Measurements from ENCODE around the gene SVIL.
"Not testable (repeated sequence)": the region's sequence is repeated elsewhere in the genome, so short reads cannot be mapped to it uniquely, and the experiment has no call there.

SVIL gene

DNA sequence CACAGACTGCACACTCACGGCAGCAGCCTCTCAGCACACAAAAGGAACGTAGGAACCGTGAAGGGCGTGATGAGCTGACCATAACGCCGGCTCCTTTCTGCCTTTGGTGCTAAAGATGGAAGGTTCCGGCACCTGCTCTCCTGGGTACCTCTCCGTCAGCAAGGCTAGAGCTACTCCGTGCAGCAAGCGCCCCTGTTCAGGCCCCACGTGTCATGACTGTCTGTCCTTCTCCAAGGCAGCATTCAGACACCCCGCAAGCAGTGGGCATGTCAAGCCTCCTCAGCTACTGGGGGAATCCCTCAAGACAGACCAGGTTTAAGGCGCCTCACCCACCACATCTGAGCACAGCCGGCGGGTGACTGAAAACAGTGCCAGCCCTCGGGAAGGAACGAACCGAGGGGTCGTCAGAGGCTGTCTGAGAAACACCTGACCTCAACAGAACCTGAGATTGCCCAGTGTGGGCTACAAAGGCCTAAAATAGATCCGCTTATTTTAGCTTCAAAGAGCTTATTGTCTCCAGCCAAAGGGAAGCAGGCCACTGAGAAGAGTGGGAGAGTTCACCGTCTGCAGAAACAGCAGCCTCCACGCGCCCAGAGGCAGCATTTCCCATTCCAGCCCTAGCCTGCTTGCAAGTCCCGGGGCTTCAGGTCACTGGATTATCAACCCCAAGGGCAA lies 124.2 kb downstream of the SVIL start:
- DNase-seq: not testable (repeated sequence)

- DNase-seq: no peak
Measured at GRCh38 chr10:29508554-29509244, 126.1 kb downstream of the SVIL start.

DNA sequence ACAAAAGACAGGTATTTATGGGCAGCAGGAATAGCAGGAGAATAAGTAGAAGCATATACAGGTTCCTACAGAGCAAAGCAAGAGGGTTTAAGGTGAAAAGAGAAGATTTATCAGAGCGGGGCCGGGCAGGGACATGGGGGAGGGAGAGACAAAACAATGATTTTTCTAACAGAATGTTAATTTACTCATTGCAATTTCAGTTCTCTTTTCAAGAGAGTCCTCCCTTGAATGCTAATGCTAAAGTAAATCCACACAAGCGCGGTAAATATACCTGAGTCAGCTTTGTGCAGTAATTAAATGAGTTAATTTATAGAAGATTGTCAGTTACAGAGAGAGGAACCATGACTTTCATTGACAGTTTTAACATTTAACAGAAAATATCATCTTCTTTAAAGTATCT lies 127.0 kb downstream of the SVIL start:
- DNase-seq: not testable (repeated sequence)

- DNase-seq: not testable (repeated sequence)
Measured at GRCh38 chr10:29506324-29506921, 128.3 kb downstream of the SVIL start.

- DNase-seq: no peak
Measured at GRCh38 chr10:29502351-29502750, 132.4 kb downstream of the SVIL start.

DNA sequence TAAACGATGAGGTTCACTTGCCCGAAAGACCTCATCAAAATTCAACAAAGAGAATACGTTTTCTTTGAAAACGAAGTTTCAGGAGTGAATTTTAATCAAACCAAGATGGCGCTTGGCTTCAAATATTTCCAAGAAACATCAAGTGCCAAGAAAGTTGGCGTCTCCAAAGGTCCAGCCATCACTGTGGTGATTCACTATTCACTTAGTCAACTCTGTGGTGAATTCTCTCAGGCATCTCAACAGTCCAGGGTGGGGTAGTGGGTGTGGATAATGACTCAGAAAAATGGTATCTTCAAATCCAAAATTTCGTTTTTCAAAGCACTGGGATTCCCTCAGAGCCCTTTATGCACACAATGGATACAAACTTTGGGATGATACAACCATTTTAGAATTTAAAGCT lies 133.1 kb downstream of the SVIL start:
- DNase-seq: no peak

DNA sequence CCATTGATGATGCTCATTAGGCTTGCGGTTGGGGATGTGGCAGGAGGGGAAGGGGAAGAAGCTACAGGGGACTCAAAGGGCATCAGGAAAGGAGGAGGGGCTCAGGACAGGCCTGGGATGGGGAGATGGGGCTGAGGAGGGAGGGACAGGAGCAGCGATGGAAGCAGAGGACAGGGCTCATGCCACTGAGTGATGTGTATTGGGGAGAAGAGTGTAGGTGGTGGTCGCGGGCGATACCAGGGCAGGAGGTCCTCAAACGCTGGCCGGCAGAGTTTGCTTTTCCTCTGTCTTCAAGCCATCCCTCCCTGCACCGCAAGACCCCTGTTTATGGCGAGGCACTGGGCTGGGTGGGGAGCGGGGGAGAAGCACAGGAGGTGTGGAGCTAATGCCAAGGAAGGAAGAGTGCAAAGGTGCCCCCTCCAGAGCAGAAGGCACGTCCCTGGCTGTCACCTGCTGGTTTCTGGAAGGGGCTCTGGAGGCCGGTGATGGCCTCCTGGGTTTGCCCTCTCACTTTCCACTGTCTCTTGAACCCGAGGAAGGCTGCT lies 134.7 kb downstream of the SVIL start:
- no peak for DNase-seq

- DNase-seq: peak; percentile 74 to 81
Measured at GRCh38 chr10:29496341-29497162, 138.2 kb downstream of the SVIL start.

GRCh38 chr10:29495366-29495765 lies 139.4 kb downstream of the SVIL start:
- no peak for DNase-seq

GRCh38 chr10:29493697-29494096 lies 141.1 kb downstream of the SVIL start:
- DNase-seq: no peak

DNA sequence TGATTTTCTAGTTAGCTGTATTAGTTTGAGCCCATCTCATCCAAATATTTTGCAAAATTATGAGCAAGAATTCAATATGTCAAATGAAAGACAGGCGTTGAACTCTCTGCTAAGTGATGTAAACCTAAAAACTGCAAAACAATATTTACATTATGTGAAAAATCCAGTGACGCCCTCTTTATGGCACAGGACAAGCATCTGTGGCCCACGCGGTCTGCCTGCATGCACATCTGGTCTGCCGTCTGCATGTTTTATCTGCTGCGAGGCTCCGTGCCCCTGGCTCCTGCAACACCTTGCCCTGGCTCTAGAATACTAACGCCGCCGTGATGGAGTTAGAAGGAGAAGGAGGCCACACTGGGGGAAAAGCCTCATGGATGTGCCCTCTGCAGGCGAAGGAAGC lies 142.0 kb downstream of the SVIL start:
- DNase-seq: no peak

DNA sequence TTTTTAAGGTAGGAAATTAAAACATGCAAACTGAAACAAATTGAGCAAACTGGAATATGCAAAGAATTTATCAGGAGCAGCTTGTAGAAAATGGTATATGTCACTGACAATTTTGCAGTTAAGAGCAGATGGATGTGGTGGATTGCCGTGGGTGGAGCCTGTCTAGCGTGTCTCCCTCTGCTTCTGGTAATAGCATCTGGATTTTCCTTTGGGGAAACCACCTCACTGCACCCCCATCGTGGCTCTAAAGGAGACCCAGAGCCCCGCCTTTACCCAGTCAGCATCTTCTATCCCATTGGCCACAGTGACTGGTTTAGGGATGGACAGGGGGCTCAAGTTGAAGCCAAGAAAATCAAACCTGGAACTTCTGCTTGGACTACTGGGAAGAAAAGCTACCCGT lies 142.9 kb downstream of the SVIL start:
- no peak for DNase-seq

- not testable (repeated sequence) for DNase-seq
Measured at GRCh38 chr10:29490781-29491280, 143.9 kb downstream of the SVIL start.

- DNase-seq: not testable (repeated sequence)
Measured at GRCh38 chr10:29488471-29488870, 146.3 kb downstream of the SVIL start.

DNA sequence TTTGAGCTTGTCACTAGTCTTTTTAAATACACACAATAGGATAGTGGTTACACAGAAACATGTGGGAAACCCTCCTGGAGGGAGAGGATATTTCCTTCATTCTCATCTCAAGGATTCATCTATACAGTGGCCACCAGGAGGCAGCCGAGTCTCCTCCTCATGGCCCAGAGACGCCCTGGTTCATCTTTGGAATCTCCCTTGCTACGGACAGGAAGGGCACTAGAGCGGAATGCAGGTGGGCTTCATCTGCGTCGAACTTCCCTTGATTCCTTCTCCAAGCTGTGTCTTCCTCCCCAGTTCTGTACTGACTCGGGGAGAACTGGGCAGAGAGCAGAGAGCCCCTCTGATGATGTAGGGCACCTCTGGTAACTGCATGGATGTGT lies 146.9 kb downstream of the SVIL start:
- DNase-seq: not testable (repeated sequence)

- DNase-seq: not testable (repeated sequence)
Measured at GRCh38 chr10:29487032-29487883, 147.5 kb downstream of the SVIL start.

GRCh38 chr10:29486433-29486832 lies 148.3 kb downstream of the SVIL start:
- peak in 1 of 2 donors; percentile 33 for DNase-seq

DNA sequence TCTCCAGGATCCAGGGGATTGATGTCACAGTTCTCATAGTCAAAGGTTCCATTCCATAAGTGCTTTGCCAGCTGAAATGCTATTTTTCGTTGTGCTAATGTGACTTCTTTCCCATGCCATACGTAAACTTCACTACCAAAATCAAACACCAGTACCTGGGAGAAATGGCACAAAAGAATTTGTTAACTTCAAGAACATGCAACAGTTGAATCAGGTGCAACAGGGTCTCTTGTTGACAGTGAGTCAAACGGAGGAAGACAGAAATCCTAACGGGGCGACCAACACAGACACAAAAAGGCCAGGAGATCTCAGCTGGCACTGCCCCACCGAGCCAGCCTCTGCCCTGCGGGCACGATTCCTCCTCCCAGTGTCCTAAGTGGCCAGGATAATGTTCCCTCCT lies 150.1 kb downstream of the SVIL start:
- not testable (repeated sequence) for DNase-seq

DNA sequence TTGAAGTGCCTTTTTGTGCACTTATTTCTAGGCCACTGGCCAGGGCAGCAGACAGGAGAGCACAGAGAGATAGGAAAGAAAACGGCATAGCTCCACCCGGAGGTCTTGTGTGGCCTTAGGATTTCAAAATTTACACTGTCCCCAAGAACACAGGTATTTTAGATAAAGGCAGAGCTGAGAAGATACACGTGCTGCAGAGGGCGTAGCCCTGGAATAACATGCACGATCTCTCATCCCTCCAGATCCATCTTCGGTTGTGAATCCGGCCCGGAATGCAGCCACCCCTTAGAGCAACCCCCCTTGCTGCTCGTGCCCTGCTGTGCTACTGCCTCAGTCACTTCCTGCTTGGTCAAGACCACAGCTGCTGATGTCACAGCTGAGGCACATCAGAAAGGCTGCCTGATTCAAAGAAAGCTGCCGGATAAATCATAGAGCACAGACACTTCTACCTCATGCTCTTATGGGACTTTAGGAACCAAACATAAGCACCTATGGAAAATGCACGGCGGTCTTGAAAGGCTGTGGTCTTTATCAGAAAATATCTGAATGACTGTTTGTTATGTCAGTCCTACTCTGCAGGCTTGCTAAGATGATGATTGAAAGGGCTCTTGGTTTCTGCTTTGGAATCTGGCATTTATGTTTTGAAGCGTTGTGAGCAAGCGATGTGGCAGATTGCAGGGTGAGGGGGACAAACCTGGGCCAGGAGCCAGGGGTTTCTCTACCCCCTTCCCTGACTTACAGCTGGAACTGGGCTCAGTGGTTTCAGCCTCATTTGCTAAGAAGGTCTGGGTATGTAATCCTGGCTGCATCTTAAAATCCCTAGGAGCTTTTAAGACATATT lies 152.0 kb downstream of the SVIL start:
- DNase-seq: peak in 1 of 2 donors; percentile 18

GRCh38 chr10:29481906-29482440 lies 152.8 kb downstream of the SVIL start:
- no peak for DNase-seq
